ENCODE measurements around the gene POLR2B.
"Not testable (repeated sequence)": the region's sequence is repeated elsewhere in the genome, so short reads cannot be mapped to it uniquely, and the experiment has no call there.

Gene POLR2B

DNA sequence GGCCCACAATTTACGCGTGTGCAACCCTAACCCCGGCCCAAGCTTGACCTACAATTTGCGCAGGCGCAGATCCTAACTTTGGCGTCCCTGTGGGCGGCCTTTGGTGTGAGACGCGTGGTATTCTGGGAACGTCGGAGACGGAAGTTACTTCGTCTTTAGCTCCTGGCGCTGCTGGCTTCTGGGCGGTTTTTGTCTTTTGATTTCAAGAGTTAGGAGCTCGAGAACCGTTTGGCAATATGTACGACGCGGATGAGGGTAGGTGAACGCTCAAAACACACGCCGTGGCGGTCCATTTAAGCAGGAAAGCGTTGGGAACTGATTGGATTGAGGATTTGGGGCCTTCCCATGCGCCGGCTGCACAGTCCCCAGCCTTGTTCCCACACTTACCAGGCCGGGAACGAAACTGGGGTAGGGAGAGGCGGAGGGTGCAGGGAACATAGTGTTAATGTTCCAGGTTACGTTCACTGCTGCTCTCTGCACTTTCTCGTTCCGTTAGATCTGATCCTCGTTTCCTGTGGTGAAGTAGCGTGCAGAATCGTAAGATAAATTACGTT lies at the start of gene POLR2B:
Gene POLR2B (plus strand): TSS at position 147 of the 554 bp plus-strand sequence. CDS start 90 bp downstream, at position 237.
- peak; percentile 89 to 98 (median 95) for DNase-seq
- intact Hi-C loops (cut with DNase I): loop anchor here (5.0 kb wide), 1 partner anchor 72 kb away; the partner anchor contains the start of gene REST

DNA sequence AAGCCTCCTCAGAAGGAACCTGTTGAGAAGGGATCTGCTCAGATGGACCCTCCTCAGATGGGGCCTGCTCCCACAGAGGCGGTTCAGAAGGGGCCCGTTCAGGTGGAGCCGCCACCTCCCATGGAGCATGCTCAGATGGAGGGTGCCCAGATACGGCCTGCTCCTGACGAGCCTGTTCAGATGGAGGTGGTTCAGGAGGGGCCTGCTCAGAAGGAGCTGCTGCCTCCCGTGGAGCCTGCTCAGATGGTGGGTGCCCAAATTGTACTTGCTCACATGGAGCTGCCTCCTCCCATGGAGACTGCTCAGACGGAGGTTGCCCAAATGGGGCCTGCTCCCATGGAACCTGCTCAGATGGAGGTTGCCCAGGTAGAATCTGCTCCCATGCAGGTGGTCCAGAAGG lies 48.1 kb upstream of the POLR2B start:
- DNase-seq: no peak
- intact Hi-C loops (cut with DNase I): no loop called here

DNA sequence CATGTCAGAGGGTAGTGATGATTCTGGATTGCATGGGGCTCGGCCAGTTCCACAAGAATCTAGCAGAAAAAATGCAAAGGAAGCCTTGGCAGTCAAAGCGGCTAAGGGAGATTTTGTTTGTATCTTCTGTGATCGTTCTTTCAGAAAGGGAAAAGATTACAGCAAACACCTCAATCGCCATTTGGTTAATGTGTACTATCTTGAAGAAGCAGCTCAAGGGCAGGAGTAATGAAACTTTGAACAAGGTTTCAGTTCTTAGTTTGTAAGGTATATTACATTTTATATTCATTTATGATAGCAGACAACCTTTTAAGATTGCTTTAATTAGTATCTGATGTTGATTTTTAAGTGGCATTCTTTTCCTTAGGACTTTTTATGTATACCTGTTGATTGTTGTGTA lies 46.8 kb upstream of the POLR2B start:
- intact Hi-C loops (cut with DNase I): no loop called here

DNA sequence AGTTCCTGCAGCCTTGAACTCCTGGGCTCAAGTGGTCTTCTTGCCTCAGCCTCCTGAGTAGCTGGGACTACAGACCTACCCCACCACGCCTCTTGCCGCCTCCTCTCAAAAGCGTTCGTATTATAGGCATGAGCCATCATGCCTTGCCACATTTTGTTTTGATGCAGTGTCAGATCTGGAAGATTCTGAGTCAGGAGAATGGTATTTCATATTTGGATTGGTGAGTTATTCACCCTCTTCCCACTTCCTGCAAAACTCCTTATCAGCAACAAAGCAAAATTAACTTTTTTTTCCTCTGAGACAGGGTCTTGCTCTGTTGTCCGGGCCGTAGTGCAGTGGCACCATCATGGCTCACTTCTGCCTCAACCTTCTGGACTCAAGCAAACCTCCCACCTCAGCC lies 41.4 kb upstream of the POLR2B start:
- DNase-seq: no peak
- intact Hi-C loops (cut with DNase I): no loop called here

More for the DNA sequence above, 46.8 kb upstream of the POLR2B start:
- DNase-seq: no peak

DNA sequence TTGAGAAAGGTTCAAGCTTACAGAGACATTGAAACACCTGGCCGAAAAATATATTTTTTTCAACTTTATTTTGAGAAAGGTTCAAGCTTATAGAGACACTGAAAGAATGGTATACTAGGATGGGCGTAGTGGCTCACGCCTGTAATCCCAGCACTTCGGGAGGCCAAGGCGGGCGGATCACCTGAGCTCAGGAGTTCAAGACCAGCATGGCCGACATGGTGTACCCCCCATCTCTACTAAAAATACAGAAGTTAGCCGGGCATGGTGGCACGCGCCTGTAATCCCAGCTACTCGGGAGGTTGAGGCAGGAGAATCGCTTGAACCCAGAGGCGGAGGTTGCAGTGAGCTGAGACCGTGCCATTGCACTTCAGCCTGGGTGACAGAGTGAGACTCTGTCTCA lies 38.9 kb upstream of the POLR2B start:
- DNase-seq; intact Hi-C loops (cut with DNase I): not testable (repeated sequence)

DNA sequence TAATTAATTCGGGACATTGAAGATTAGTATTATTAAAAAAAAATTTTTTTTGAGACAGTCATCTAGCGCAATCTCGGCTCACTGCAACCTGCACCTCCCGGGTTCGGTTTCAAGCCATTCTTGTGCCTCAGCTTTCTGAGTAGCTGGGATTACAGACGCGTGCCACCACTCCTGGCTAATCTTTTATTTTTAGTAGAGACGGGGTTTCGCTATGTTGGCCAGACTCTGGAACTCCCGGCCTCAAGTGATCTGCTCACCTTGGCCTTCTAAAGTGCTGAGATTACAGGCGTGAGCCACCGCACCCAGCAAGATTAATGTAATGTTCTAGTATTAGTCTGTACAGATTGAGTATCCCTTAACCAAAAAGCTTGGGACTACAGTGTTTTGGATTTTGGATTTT lies 38.3 kb upstream of the POLR2B start:
- DNase-seq: no peak
- intact Hi-C loops (cut with DNase I): no loop called here

DNA sequence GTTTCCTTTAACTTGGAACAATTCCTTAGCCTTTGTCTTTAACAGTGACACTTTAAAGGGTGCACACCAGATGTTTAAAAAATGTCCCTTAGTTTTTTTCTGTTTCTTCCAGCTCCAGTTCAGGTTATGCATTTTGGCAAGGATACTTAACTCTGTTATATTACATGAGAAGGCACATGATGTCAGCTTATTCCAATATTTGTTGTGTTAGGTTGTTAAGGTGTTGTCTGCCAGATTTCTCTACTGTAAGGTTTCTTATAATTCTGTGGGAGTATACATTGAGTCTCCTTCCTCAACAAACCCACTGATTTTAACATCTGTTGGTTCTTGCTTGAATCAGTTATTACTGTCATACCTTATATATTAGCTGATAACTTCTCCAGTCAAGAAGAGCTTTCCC lies 37.7 kb upstream of the POLR2B start:
- no peak for DNase-seq
- intact Hi-C loops (cut with DNase I): no loop called here

DNA sequence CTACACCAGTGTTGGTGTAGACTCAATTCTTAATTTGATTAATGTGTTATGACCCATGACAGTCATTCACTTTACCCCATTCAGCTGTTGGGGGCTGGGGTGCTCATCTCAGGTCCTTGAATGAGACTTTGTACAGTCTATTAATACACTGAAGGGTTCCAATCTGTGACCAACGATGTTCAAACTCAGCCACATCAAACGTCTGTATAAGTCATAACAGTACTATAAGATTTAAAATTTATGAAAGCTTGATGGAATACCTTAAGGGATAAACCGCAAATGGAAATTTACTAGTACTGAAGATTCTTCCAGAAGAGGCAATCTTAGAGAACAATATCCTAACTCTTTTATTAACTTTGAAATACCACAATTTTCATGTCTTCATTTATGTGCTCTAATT lies 37.3 kb upstream of the POLR2B start:
- intact Hi-C loops (cut with DNase I): no loop called here
- DNase-seq: no peak

DNA sequence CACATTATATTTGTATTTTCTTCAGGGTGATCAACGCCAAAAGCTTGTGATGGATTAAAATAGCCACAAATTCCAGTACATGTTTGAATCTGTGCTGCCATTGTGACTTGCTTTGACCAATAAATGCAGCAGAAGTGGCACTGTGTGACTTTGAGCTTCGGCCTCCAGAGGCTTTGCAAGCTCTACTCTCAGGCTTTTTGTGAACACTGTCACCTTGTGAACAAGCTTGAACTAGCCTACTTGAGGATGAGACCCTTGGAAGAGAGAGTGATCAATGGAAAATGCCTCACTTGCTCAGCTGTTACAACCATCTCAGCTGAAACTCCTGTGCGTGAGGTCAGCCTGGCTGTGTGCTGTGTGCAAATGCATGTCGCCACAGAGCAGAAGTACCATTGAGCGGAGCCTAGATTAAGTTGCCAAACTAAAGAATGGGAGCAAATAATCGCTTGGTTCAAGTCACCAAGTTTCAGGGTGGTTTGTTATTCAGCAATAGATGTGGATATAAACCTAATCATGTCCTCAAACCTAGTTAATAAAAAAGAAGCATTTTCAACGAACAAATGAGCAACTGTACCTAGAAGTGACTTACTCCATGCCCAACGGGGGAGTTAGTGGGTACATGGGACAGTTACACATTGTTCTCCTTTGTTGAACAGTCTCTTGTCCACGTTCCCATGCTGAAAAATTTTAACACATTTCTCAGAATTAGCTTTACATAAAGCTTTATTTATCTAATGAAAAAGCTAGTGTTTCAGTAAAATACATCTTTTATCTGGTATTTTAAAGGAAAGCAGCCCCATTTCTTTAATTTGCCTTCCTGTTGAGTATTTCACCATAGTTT lies 24.8 kb upstream of the POLR2B start:
- intact Hi-C loops (cut with DNase I): no loop called here
- DNase-seq: peak in 18 of 42 donors; percentile 12 to 59 (median 36)

DNA sequence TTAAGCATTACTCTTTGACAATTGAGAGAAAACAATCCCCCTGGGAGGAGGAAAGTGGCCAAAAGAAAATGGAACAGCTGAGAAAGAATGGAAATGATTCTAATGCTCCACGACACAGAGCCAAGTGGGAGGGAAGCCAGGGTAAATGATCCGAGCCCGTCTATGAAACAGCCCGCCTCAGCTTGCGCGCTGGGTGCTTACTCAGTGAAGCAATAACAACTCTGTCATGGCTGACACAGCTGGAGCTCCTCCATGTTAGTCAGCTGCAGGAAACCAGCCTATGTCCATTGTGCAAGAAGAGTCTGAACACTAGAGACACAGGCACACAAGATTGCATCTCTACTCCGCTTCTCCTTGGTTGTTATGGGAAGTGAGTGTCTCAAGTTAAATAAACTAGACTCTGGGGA lies 20.6 kb upstream of the POLR2B start:
- peak in 39 of 42 donors; percentile 20 to 91 (median 70) for DNase-seq
- intact Hi-C loops (cut with DNase I): no loop called here

DNA sequence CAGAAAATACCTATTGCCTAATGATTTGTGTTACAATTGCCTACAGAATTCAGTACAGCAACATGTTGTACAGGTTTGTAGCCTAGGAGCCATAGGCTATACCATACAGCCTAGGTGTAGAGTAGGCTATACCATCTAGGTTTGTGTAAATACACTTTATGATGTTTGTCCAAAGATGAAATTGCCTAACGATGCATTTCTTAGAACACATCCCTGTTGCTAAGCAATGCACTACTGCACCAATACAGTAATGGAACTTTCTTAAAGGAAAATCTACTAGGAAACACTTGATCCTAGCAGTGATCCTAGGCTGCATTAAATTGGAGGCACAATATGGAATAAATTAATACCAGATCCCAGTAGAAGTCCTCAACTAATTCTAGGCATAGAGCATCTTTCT lies 19.6 kb upstream of the POLR2B start:
- intact Hi-C loops (cut with DNase I): no loop called here
- DNase-seq: no peak

DNA sequence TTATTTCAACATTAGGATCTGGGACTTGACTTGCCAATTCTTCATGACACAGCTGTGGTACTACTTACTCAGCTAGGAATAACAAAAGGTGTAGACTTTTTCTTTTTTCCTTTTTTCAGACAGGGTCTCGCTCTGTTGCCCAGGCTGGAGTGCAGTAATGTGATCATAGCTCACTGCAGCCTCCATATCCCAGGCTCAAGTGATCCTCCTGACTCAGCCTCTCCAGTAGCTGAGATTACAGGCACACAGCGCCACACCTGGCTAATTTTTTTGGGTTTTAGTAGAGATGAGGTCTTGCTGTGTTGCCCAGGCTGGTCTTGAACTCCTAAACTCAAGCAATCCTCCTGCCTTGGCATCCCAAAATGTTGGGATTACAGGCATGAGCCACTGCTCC lies 17.6 kb upstream of the POLR2B start:
- peak in 1 of 42 donors; percentile 8 for DNase-seq
- intact Hi-C loops (cut with DNase I): no loop called here

DNA sequence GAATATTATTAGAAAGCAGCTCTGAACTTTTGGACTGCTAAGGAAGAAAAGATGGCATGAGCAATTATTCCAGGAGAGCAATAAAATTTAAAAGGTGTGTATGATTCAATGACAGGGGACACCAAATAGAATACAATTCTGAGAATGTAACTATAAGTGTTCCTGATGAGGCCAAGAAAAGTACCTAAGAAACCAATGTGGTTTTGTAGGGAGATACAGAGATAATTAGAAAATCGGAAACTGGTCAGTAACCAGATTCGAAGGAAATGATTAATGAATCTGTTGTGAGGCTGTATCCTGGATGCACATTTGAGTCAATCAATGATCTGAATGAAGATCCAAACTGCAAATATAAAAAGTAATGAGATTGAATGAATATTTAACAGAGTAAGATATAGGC lies 7.3 kb upstream of the POLR2B start:
- no peak for DNase-seq
- intact Hi-C loops (cut with DNase I): no loop called here

DNA sequence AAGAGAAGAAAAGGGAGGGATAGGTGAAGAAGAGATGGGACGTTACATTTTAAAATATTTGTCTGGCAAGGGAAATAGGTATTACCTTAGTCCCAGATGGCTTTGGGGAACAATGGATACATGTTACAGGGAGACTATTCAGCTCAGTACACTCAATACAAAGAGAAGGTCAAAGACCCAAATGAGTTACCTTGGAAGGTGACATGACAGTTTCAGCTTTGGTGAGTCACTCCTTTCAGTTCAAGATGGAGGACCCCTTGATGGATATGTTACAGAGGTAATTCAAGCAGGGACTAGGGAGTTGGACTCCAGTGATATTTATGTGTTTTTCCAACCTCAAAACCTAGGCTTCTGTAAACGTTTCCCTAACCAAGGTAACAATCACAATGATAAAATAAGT lies 6.3 kb upstream of the POLR2B start:
- intact Hi-C loops (cut with DNase I): no loop called here
- DNase-seq: no peak

DNA sequence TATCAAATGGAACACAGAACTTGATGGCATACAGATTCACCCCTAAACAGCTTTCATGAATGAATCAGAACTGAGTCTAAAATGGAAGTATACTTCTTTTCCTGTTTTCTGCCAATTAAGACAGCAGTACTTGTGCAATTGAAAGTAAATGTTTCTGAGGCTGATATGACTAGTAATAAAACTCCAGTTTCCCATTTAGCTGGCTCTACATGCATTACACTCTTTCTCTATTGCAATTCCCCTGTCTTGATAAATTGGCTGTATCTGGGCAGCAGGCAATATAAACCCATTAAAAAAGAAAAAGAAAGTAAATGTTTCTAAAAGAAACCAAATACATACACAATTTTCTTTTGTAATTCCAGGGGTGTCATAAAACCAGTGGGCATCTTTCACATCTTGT lies 5.9 kb upstream of the POLR2B start:
- intact Hi-C loops (cut with DNase I): no loop called here

DNA sequence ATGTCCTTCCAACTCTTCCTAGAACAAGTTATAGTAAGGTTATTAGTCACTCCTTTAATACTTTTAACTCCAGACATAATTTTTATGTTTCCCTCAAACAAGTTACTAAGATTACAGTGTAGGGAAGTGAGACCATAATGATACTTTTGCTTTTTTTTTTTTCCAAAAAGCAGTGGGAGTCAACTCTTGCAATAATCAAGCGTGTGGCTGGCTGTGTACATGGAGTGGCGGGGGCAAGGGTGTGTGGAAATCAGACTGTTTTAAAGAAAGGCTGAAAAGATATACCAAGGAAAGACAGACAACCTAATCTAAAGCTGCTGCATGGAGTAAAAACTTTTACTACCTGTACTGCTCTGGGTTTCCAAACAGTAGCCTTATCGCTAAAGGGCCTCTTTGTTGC lies 5.4 kb upstream of the POLR2B start:
- intact Hi-C loops (cut with DNase I): no loop called here

More for the DNA sequence above, 5.9 kb upstream of the POLR2B start:
- DNase-seq: no peak

DNA sequence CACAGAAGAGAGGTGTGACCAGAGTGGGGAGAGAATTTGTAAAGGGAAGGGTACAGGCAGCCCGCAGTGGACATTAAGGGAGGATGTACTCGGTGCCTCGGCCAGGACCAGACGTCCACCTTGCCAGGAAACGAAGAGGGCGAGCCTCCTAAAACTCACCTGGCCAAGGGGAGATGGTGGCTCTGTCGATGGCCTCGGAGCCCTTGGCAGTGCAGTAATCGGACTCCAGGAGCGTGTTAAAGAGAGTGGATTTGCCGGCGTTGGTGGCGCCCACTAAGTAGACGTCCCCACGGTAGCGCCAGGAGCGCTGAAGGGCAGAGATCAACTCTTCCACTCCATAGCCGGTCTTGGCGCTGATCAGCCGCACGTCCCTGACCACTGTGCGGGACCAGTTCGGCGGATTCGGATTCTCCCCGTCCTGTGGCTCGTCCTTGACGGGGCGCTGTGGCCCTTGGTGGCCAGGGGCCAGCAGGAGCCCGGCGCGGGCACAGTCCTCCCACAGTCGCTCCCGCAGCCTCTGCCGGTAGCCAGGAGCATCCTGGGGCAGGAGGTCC lies 2.3 kb upstream of the POLR2B start:
- peak in 3 of 42 donors; percentile 6 to 48 (median 41) for DNase-seq
- intact Hi-C loops (cut with DNase I): loop anchor here (5.0 kb wide), 1 partner anchor 69 kb away; the partner anchor contains the start of gene REST

More for the DNA sequence above, 5.4 kb upstream of the POLR2B start:
- no peak for DNase-seq

DNA sequence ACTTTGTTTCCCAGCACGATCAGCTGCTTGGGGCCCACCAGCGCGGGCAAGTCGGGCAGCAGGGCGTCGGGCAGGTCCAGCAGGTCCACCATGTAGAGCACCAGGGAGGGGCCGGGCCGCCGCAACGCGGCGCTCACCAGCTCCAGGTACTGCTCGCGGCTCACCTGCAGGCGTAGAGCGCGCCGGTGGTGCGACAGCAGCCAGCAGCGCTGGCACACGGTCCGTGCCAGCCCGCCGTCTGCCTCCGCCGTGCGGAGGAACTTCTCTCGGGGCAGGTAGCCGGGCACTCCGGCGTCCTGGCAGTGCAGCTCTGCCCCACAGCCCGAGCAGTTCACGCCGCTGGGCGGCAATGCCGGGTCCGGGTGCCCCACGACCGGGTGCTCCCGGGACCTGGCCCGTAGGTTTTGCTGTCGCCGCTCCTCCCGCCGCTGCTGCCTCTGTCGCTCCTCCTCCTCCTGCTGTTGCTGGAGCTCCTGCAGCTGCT lies 1.8 kb upstream of the POLR2B start:
- peak in 33 of 42 donors; percentile 19 to 71 (median 47) for DNase-seq
- intact Hi-C loops (cut with DNase I): loop anchor here (5.0 kb wide), 1 partner anchor 70 kb away; the partner anchor contains the start of gene REST

DNA sequence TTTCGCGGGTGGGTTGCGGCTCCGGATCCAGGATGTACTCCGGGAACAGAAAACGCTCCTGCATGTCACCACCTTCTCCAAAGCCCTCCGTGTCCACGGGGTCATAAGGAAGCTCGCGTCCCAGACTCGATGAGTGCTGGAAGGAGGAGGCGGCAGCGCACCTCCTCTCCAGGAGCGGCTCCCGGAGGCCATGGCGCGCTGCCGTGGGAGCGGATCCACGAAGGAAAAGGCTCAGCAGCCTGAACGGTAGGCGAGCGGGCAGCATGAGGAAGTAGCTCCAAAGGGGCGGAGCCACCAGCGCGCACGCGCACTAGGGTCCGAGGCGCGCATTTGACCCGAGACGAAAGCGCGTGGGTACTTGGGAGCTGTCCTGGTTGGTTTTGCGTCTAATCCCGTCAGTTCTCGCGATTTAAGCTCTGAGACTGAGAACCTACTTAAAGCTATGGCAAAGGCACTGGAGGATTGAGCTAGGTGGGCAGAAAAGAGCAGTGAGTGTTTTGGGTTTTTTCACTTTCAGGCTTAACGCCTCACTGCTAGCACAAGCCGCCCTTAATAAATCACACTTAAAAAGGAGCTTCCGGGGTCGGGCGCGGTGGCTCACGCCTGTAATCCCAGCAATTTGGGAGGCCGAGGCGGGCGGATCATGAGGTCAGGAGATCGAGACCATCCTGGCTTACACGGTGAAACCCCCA lies 1.2 kb upstream of the POLR2B start, which contains the start of gene NOA1:
Gene NOA1 (minus strand): TSS at position 286 of the 692 bp plus-strand sequence. CDS start 21 bp downstream, at position 265.
- DNase-seq: peak; percentile 90 to 99 (median 97)
- intact Hi-C loops (cut with DNase I): loop anchor here (5.0 kb wide), 1 partner anchor 70 kb away; the partner anchor contains the start of gene REST
